ENCODE results near the gene SLC7A14. TPM values are rescaled to one million over a fixed set of nuclear protein-coding genes. Genes with fewer than 3 reads are reported as not detected.
"Not testable (repeated sequence)": the region's sequence is repeated elsewhere in the genome, so short reads cannot be mapped to it uniquely, and the experiment has no call there.

Gene SLC7A14
- total RNA-seq, 1 donor from 2014 or later = 13.5 TPM

GRCh38 chr3:170579646-170580045 lies 6.2 kb downstream of the SLC7A14 start:
- H3K27ac Mint-ChIP-seq = no peak overlapping the region
- H3K27me3 Mint-ChIP-seq = peaks cover 43% of the 10 kb centered on the region
- H3K36me3 Mint-ChIP-seq = no peaks in the 10 kb centered on the region

DNA sequence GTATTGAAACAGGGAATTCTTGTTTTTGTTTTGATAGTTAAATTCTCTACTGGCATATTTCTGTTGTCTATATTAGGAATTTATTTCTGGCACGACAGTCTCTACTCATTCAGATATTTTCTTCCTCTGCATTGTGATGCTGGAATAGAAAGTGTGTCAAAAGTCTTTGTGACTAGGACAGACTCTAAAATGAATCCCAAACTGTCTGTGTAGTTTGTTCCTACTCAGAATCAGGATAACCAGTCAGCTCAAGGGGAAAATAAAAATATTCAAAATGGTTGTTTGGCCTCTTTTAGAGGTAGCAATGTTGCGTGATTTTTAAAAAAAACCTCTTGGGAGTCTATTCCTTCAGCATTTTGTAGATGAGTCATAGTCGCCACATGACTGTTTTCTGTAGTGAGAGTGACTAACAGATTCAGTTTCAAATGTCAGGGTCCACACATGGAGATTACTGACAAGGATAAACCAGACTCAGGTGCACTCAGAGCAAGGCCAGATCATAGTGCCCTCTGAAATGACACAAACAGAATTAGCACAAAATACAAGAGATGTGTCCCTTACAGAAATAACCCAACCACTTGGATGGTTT lies 13.1 kb downstream of the SLC7A14 start:
- Mint-ChIP-seq H3K36me3 (no peaks in the 10 kb centered on the region), H3K27me3 (peaks cover 12% of the 10 kb centered on the region), H3K9me3 (no peaks in the 10 kb centered on the region), H3K27ac (no peak overlapping the region), H3K4me1 (ENCODE audit: unreplicated experiment) (peaks cover 11% of the 10 kb centered on the region), H3K4me3 (no peak overlapping the region)
- DNase-seq (ENCODE audit: extremely low spot score, unreplicated experiment) = no peak
- no peak for TF ChIP-seq CTCF (conservative IDR thresholded peaks at IDR 0.05)

More at GRCh38 chr3:170579646-170580045, 6.2 kb downstream of the SLC7A14 start:
- TF ChIP-seq CTCF (conservative IDR thresholded peaks at IDR 0.05) = no peak
- H3K4me1 Mint-ChIP-seq (ENCODE audit: unreplicated experiment) = peaks cover 2% of the 10 kb centered on the region
- no peak for DNase-seq (ENCODE audit: extremely low spot score, unreplicated experiment)
- no peaks in the 10 kb centered on the region for H3K9me3 Mint-ChIP-seq
- H3K4me3 Mint-ChIP-seq = no peak overlapping the region

GRCh38 chr3:170567598-170567997 lies 18.3 kb downstream of the SLC7A14 start:
- DNase-seq (ENCODE audit: extremely low spot score, unreplicated experiment); H3K9me3 Mint-ChIP-seq; H3K4me3 Mint-ChIP-seq; H3K27ac Mint-ChIP-seq; H3K36me3 Mint-ChIP-seq; H3K27me3 Mint-ChIP-seq: not testable (repeated sequence)
- H3K4me1 Mint-ChIP-seq (ENCODE audit: unreplicated experiment) = peaks cover 12% of the 10 kb centered on the region

DNA sequence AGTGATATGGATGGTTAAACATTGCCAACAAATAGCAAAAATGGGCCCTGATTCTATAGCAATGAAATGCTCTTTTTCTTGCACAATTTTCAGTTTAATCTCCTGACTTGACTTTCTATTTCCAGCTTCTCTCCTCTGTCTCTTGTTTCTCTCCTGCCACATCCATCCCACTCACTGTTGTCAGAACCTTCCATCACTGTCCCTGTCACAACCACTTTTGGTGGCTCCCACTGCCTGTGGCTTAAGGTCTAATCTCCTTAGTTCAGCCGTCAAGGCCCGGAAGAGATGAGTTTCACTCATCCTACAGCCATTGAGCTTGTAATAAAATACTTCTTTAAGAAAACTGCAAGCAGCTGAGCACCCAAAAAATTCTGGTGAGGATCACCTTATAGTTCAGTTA lies 19.5 kb downstream of the SLC7A14 start:
- no peaks in the 10 kb centered on the region for H3K27me3 Mint-ChIP-seq
- H3K4me1 Mint-ChIP-seq (ENCODE audit: unreplicated experiment) = peaks cover 12% of the 10 kb centered on the region
- no peak overlapping the region for H3K4me3 Mint-ChIP-seq
- H3K9me3 Mint-ChIP-seq = no peaks in the 10 kb centered on the region
- peaks cover 3% of the 10 kb centered on the region for H3K36me3 Mint-ChIP-seq
- no peak for TF ChIP-seq CTCF (conservative IDR thresholded peaks at IDR 0.05)
- DNase-seq (ENCODE audit: extremely low spot score, unreplicated experiment) = no peak
- H3K27ac Mint-ChIP-seq = no peak overlapping the region

- Mint-ChIP-seq H3K36me3 (peaks cover 4% of the 10 kb centered on the region), H3K27ac (no peak overlapping the region), H3K4me3 (no peak overlapping the region), H3K4me1 (ENCODE audit: unreplicated experiment) (peaks cover 8% of the 10 kb centered on the region), H3K27me3 (no peaks in the 10 kb centered on the region), H3K9me3 (no peaks in the 10 kb centered on the region)
- no peak for TF ChIP-seq CTCF (conservative IDR thresholded peaks at IDR 0.05)
- DNase-seq (ENCODE audit: extremely low spot score, unreplicated experiment) = no peak
Measured at GRCh38 chr3:170565495-170565894, 20.4 kb downstream of the SLC7A14 start.

GRCh38 chr3:170564664-170565063 lies 21.2 kb downstream of the SLC7A14 start:
- H3K27ac Mint-ChIP-seq = no peak overlapping the region
- no peaks in the 10 kb centered on the region for H3K27me3 Mint-ChIP-seq
- H3K9me3 Mint-ChIP-seq = no peaks in the 10 kb centered on the region
- H3K36me3 Mint-ChIP-seq = peaks cover 4% of the 10 kb centered on the region
- TF ChIP-seq CTCF (conservative IDR thresholded peaks at IDR 0.05) = no peak
- peaks cover 8% of the 10 kb centered on the region for H3K4me1 Mint-ChIP-seq (ENCODE audit: unreplicated experiment)
- H3K4me3 Mint-ChIP-seq = no peak overlapping the region
- no peak for DNase-seq (ENCODE audit: extremely low spot score, unreplicated experiment)

Measured in type B pancreatic cell (in vitro differentiated cells).